Measurements from ENCODE around the gene ARMCX5.
A peak's percentile ranks its signal among the peaks of the same experiment; 100 is the strongest.

The ARMCX5 gene

DNA sequence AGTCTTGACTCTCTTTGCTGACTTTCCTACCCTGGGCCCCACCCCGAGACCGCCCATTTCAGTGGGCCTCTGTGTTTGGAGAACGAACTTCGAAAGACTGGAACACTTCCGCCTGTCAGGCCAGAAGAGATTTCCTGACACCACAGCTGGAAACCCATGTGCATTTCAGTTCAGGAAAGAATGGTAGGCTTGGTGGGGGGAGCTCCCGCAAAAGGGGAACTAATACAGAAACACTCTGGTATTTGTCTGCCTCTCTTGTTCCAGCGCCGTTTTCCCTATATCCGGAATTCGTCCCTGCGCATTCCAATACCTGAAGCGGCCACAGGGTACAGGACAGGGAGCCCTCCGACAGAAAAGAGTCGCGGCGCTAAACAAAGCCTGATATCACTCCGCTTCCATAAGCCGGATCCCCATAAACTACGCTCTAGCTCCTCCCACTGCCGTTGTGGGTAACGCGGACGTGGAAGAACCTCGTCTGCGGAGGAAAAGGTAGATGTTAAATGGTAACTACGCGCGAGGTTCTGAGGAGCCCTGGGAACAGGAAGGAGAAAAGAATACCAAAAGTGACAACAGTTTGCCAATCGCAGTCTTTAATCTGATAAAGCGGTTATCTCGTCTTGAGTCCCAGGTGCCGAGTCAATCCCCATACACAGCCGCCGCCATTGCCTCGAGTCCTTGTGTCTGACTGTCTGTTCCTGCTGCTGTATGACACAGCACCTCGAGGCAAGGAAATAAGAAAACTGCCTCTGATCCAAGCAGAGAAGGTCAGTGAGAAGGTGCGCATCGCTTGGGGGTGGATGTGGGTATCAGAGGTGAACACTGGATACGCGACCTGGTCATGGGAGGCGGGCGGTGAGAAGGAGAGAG lies at the start of gene ARMCX5:
ARMCX5 (plus strand) TSS at position 432 of the 867 bp plus-strand sequence. CDS start 2,627 bp downstream, outside the sequence.
- TF ChIP-seq, protein P1, sequence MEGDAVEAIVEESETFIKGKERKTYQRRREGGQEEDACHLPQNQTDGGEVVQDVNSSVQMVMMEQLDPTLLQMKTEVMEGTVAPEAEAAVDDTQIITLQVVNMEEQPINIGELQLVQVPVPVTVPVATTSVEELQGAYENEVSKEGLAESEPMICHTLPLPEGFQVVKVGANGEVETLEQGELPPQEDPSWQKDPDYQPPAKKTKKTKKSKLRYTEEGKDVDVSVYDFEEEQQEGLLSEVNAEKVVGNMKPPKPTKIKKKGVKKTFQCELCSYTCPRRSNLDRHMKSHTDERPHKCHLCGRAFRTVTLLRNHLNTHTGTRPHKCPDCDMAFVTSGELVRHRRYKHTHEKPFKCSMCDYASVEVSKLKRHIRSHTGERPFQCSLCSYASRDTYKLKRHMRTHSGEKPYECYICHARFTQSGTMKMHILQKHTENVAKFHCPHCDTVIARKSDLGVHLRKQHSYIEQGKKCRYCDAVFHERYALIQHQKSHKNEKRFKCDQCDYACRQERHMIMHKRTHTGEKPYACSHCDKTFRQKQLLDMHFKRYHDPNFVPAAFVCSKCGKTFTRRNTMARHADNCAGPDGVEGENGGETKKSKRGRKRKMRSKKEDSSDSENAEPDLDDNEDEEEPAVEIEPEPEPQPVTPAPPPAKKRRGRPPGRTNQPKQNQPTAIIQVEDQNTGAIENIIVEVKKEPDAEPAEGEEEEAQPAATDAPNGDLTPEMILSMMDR (IDR thresholded peaks at IDR 0.05; ENCODE audit: extremely low read depth, missing control alignments), result no peak
- peak; percentile 46 for DNase-seq (ENCODE audit: low spot score)

DNA sequence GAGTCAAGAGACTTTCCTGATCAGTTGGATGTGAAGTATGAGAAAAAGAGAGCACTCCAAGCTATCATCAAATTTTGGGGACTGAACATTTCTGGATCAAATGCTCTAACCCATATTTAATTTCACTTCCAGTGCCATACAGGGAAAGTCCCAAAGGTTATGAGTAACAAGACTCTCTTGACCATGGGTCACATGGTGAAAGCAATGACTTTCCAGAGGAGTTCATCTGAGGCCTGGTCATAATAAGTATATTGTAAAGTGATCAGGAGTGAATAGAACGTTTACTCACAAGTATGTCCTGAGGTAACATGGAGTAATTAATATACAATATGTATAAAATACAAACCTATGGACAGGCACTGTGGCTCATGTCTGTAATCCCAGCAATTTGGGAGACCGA lies 40.7 kb upstream of the ARMCX5 start:
- DNase-seq (ENCODE audit: low spot score), result no peak
- TF ChIP-seq, protein P1 (IDR thresholded peaks at IDR 0.05; ENCODE audit: extremely low read depth, missing control alignments), result no peak

DNA sequence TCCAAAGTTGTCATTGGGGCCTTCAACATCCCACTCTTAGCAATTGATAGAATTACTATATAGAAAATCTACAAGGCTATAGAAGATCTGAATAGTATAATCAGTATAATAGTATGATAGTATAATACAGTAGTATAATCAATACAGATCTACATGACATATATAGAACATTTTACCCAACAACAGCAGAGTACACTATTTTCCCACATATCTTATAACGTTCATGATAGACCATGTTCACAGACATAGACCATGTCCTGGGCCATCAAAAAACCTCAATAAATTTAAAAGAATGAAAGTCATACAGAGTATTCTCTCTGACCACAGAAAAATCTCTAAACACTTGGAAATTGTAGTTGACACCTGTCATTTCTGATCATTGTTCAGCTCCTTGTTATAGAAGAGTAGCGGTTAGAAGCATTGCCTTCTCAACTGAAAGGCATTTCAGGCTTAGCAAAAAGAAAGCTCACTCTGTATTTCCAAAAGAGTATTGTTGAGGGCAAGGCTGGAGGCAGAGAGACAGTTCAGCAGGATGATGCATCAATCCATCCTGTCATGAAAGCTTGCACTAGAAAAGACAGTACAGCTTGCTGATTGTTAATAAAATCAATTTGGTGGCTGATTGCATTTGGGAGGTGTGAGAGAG lies 38.8 kb upstream of the ARMCX5 start:
- no peak for DNase-seq (ENCODE audit: low spot score)
- TF ChIP-seq, protein P1 (IDR thresholded peaks at IDR 0.05; ENCODE audit: extremely low read depth, missing control alignments), result no peak

DNA sequence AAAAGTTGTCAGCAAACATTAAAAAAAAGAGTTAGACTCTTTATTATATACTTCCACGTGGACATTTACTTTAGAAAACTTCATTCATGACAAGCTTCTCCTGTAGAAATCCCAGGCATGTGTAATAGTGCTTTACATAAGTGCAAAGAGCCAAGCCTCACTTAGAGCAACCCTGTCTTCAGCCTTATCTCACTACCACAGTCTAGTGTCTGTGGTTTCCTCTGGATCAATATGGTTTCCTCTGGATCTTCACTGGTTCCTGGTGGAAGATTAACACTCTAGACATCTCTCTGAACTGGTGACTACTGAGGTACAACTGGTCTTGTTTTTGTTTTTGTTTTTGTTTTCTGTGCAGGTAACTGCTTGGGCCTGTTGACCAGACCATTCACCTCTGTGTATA lies 18.4 kb upstream of the ARMCX5 start:
- DNase-seq (ENCODE audit: low spot score), result no peak
- TF ChIP-seq, protein P1 (IDR thresholded peaks at IDR 0.05; ENCODE audit: extremely low read depth, missing control alignments), result no peak

DNA sequence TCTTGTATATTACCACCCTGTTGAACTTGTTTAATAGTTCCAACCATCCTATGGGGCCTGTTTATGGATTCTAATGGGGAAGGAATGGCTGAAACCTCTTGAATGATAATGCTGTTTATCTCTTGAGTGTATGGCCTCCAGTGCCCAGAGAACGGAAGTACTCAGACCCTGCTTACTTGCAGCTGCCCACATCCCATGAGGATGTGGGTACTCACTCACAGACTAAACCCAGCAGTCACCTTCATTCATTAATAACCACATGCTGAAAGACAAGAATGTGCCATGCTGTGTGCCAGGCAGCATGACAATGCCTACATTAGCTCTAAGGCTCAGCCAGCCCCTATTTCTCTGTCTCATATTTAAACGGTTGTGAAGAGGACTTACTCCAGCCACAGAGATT lies 5.9 kb upstream of the ARMCX5 start:
- no peak for DNase-seq (ENCODE audit: low spot score)
- TF ChIP-seq, protein P1 (IDR thresholded peaks at IDR 0.05; ENCODE audit: extremely low read depth, missing control alignments), result no peak

DNA sequence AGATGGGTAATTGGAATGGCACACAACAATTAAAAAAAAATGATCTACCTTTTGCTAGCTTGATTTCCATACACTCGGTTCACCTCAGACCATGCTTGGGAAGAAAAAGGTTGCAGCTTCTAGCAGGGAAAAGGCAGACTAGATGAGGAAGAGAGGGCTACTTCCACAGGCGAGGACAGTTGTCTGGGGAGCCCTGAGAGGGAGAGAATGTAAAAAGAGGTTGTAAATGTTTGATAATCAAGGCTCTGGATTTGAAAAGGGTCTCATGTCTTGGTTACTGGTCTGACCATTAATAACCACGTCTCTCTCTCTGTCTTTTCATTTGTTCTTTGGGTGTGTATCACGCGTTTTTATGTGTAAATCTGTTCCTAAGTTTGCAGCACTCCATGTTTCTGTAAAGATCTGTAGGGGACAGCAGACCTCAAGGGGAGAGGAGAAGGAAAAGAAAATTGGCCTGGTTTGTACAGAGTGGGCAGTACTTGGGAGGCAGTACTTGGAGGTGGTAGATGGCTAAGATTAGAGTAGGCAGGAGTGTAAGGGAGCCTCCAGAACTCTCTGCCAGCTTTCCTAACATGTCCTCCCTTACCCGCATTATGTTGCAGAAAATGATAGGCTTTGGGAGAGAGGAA lies 750 bp downstream of the ARMCX5 start:
- TF ChIP-seq, protein P1 (IDR thresholded peaks at IDR 0.05; ENCODE audit: extremely low read depth, missing control alignments), result no peak
- no peak for DNase-seq (ENCODE audit: low spot score)

DNA sequence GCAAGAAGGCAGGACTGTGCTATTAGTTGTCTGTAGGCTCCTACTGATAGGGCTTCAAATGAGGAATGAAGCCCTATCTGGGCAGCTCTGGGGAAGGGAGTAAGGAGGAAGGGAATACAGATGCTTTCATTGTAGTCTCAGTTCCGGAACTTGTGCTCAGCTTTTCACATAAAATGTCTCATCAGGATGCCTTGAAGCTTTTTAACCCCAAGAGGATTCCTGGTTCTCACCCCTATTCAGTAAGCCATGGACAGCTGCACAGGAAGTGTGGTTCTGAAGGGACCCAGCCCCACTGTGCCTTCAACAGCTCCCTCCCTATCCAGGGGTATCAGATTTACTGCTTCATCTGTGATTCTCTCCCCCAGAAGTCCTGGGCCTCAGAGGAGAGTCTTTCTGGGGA lies 5.0 kb downstream of the ARMCX5 start:
- no peak for DNase-seq (ENCODE audit: low spot score)
- TF ChIP-seq, protein P1 (IDR thresholded peaks at IDR 0.05; ENCODE audit: extremely low read depth, missing control alignments), result no peak
